Stimulated activated CD8-positive, alpha-beta memory T cell treated with anti-CD3 and anti-CD28 coated beads, Interleukin-7, amount 100 ng/mL, for 24 hours (primary cell): ENCODE data around the gene HSD17B11.
"Not testable (repeated sequence)": the region's sequence is repeated elsewhere in the genome, so short reads cannot be mapped to it uniquely, and the experiment has no call there.

Source experiments
- DNase-seq: peaks from one replicate; pipeline ENCODE4 v3.0.0-alpha.2; 2020; ENCODE audit warnings: low read depth

HSD17B11 gene

GRCh38 chr4:87356832-87357526 lies 34.0 kb downstream of the HSD17B11 start:
- DNase-seq = no peak

- no peak for DNase-seq
Measured at GRCh38 chr4:87354168-87355102, 36.6 kb downstream of the HSD17B11 start.

GRCh38 chr4:87353592-87353991 lies 37.4 kb downstream of the HSD17B11 start:
- no peak for DNase-seq

- DNase-seq = no peak
Measured at GRCh38 chr4:87345139-87345538, 45.8 kb downstream of the HSD17B11 start.

- DNase-seq = no peak
Measured at GRCh38 chr4:87342872-87343271, 48.1 kb downstream of the HSD17B11 start.

GRCh38 chr4:87341954-87342635 lies 48.9 kb downstream of the HSD17B11 start:
- not testable (repeated sequence) for DNase-seq

- no peak for DNase-seq
Measured at GRCh38 chr4:87339440-87339839, 51.5 kb downstream of the HSD17B11 start.

GRCh38 chr4:87337361-87337760 lies 53.6 kb downstream of the HSD17B11 start:
- no peak for DNase-seq

GRCh38 chr4:87333267-87333666 lies 57.7 kb downstream of the HSD17B11 start:
- DNase-seq = no peak

- DNase-seq = no peak
Measured at GRCh38 chr4:87330761-87331160, 60.2 kb downstream of the HSD17B11 start.

GRCh38 chr4:87327136-87327535 lies 63.9 kb downstream of the HSD17B11 start:
- no peak for DNase-seq

GRCh38 chr4:87326460-87326859 lies 64.5 kb downstream of the HSD17B11 start:
- DNase-seq = no peak

GRCh38 chr4:87322754-87323153 lies 68.2 kb downstream of the HSD17B11 start, which contains the start of gene HSD17B13:
Gene HSD17B13 (minus strand): TSS chr4:87322882. CDS start chr4:87322841, 41 bp downstream.
- no peak for DNase-seq

- DNase-seq = no peak
Measured at GRCh38 chr4:87321888-87322287, 69.1 kb downstream of the HSD17B11 start.

- no peak for DNase-seq
Measured at GRCh38 chr4:87317527-87317926, 73.5 kb downstream of the HSD17B11 start.

GRCh38 chr4:87316961-87317360 lies 74.0 kb downstream of the HSD17B11 start:
- no peak for DNase-seq

- DNase-seq = not testable (repeated sequence)
Measured at GRCh38 chr4:87315000-87315399, 76.0 kb downstream of the HSD17B11 start.

- DNase-seq = no peak
Measured at GRCh38 chr4:87313756-87314155, 77.2 kb downstream of the HSD17B11 start.

GRCh38 chr4:87311684-87312083 lies 79.3 kb downstream of the HSD17B11 start:
- DNase-seq = no peak

GRCh38 chr4:87310691-87311335 lies 80.2 kb downstream of the HSD17B11 start:
- DNase-seq = no peak

- DNase-seq = no peak
Measured at GRCh38 chr4:87309625-87310024, 81.4 kb downstream of the HSD17B11 start.

GRCh38 chr4:87306056-87306455 lies 84.9 kb downstream of the HSD17B11 start:
- DNase-seq = no peak
